ENCODE data around the gene GRN. TPM values are rescaled to one million over a fixed set of nuclear protein-coding genes. Genes with fewer than 3 reads are reported as not detected.

Gene GRN
- total and polyA plus RNA-seq, 9 of the 15 experiments (the other 6 are each of a cell fraction or from before 2014, with no cell fraction given), result 5.4 to 75.3 (median 20.7) TPM

DNA sequence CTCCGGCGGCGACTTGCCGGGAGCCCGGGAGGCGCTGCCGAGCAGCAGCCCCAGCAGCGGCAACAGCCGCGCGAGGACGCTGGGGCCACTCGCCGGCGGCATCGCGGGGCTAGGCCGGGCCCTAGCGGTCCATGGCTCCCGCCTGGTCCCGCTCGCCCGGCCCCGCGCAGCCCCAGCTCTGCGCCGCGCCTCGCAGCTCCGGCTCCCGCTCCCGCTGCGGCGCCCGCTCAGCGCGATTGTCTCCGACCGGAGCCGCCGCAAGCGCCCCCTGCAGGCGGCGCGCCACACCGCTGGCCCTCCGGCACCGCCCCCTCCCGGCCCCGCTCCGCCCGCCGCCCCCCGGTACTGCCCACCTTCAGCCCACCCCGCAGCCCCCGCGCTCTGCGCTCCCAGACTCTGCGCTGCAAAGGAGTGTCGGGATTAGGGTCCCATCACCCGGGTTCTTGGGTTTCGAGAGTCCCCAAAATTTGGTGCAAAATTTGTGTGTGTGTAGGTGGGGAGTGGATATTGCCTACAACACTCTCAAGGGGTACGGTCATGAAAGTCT lies 18.6 kb downstream of the GRN start, which contains the start of gene FAM171A2 (continued):
- TF ChIP-seq, protein P1, sequence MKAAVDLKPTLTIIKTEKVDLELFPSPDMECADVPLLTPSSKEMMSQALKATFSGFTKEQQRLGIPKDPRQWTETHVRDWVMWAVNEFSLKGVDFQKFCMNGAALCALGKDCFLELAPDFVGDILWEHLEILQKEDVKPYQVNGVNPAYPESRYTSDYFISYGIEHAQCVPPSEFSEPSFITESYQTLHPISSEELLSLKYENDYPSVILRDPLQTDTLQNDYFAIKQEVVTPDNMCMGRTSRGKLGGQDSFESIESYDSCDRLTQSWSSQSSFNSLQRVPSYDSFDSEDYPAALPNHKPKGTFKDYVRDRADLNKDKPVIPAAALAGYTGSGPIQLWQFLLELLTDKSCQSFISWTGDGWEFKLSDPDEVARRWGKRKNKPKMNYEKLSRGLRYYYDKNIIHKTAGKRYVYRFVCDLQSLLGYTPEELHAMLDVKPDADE (conservative IDR thresholded peaks at IDR 0.05; ENCODE audit: control insufficient read depth, low read depth, low read length), result peak; percentile 67
- TF ChIP-seq ZNF354B (CRISPR knock-in tag; IDR thresholded peaks at IDR 0.05), result no peak
- no peak for TF ChIP-seq MYNN (IDR thresholded peaks at IDR 0.05)
- no peak for TF ChIP-seq MYNN (CRISPR knock-in tag; IDR thresholded peaks at IDR 0.05)
- no peak for TF ChIP-seq SPI1 (IDR thresholded peaks at IDR 0.05; ENCODE audit: borderline replicate concordance, low read depth, low read length)
- TF ChIP-seq KDM2B (CRISPR knock-in tag; IDR thresholded peaks at IDR 0.05), result no peak
- TF ChIP-seq ZNF431 (CRISPR knock-in tag; IDR thresholded peaks at IDR 0.05), result no peak
- TF ChIP-seq TCFL5 (CRISPR knock-in tag; conservative IDR thresholded peaks at IDR 0.05), result no peak
- TF ChIP-seq KDM5B (IDR thresholded peaks at IDR 0.05; ENCODE audit: insufficient replicate concordance, low read depth, low read length), result peak; percentile 47
- no peak for TF ChIP-seq ZNF79 (CRISPR knock-in tag; IDR thresholded peaks at IDR 0.05; ENCODE audit: low read depth)
- TF ChIP-seq SIN3A (IDR thresholded peaks at IDR 0.05; ENCODE audit: borderline replicate concordance in 2 of 2, control insufficient read depth in 1 of 2, low read depth in 2 of 2, low read length in 2 of 2), result no peak
- TF ChIP-seq CCNT2 (IDR thresholded peaks at IDR 0.05; ENCODE audit: borderline replicate concordance, extremely low read depth, insufficient read length, low read depth, low read length), result peak; percentile 68
- TF ChIP-seq JUND (IDR thresholded peaks at IDR 0.05; ENCODE audit: borderline replicate concordance, low read depth, low read length), result no peak
- no peak for TF ChIP-seq JUND (tag; IDR thresholded peaks at IDR 0.05; ENCODE audit: borderline replicate concordance, low read depth, low read length)
- TF ChIP-seq ZNF507 (tag; conservative IDR thresholded peaks at IDR 0.05), result no peak
- no peak for TF ChIP-seq ZFPM2 (CRISPR knock-in tag; IDR thresholded peaks at IDR 0.05)
- TF ChIP-seq, protein P2, sequence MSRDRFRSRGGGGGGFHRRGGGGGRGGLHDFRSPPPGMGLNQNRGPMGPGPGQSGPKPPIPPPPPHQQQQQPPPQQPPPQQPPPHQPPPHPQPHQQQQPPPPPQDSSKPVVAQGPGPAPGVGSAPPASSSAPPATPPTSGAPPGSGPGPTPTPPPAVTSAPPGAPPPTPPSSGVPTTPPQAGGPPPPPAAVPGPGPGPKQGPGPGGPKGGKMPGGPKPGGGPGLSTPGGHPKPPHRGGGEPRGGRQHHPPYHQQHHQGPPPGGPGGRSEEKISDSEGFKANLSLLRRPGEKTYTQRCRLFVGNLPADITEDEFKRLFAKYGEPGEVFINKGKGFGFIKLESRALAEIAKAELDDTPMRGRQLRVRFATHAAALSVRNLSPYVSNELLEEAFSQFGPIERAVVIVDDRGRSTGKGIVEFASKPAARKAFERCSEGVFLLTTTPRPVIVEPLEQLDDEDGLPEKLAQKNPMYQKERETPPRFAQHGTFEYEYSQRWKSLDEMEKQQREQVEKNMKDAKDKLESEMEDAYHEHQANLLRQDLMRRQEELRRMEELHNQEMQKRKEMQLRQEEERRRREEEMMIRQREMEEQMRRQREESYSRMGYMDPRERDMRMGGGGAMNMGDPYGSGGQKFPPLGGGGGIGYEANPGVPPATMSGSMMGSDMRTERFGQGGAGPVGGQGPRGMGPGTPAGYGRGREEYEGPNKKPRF (IDR thresholded peaks at IDR 0.05; ENCODE audit: low read depth, low read length), result no peak
- TF ChIP-seq, protein P3, sequence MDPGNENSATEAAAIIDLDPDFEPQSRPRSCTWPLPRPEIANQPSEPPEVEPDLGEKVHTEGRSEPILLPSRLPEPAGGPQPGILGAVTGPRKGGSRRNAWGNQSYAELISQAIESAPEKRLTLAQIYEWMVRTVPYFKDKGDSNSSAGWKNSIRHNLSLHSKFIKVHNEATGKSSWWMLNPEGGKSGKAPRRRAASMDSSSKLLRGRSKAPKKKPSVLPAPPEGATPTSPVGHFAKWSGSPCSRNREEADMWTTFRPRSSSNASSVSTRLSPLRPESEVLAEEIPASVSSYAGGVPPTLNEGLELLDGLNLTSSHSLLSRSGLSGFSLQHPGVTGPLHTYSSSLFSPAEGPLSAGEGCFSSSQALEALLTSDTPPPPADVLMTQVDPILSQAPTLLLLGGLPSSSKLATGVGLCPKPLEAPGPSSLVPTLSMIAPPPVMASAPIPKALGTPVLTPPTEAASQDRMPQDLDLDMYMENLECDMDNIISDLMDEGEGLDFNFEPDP (CRISPR knock-in tag; IDR thresholded peaks at IDR 0.05), result no peak
- no peak for TF ChIP-seq TCF3 (CRISPR knock-in tag; IDR thresholded peaks at IDR 0.05)
- no peak for TF ChIP-seq ASH1L (IDR thresholded peaks at IDR 0.05; ENCODE audit: borderline replicate concordance, low read depth, partially characterized antibody)
- TF ChIP-seq SLC30A9 (CRISPR knock-in tag; IDR thresholded peaks at IDR 0.05), result no peak
- TF ChIP-seq ZBED1 (IDR thresholded peaks at IDR 0.05), result no peak
- TF ChIP-seq TEAD1 (CRISPR knock-in tag; IDR thresholded peaks at IDR 0.05), result no peak
- TF ChIP-seq MAFG (tag; conservative IDR thresholded peaks at IDR 0.05), result no peak
- no peak for TF ChIP-seq NFE2L1 (tag; IDR thresholded peaks at IDR 0.05; ENCODE audit: borderline replicate concordance, low read depth)

All from K562 (cell line).